Measurements from ENCODE around the gene CKS1B.

CKS1B gene

DNA sequence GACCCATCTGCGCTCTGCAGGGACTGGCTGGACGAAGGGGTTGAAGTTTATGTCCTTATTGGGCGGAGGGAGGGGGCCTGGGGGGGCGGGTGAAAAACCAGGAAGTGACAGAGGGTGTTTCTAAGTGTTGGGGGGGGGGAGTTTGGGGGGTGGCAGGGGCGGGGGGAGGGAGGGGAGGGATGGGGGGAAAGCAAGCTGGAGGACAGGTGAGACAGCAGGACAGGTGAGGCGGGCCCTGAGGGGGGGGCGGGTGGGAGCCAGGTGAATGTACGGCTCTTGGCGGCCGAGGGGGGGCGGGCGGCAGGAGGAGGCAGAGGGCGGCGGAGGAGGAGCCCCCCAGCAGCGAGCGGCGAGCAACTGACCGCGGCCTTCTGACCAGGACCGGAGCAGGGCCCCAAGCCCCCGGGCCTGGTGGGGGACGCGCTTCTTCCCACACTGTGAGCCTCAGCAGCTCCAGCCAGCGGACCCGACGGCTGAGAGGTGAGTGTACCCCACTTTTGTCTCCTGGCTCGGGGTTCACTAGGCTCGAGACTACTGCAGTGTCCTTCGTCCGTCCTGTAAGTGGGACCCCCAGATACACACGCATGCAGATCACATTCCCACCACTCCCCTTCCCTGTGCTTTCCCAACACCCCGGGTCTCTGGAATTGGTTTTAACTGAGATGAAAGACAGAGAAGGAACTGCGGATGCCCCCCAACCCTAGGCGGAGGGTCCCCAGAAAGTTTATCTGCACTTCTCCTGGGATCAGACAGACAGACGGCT is 28.2 kb downstream of the CKS1B start, which contains the start of gene ZBTB7B:
TSS of gene ZBTB7B (plus strand) at position 339 of the 763 bp plus-strand sequence. CDS start 11,859 bp downstream, outside the sequence.
- DNase-seq (ENCODE audit: low spot score), result no peak

- peak; percentile 56 for DNase-seq (ENCODE audit: low spot score)
Measured at GRCh38 chr1:155003227-155003765, 28.8 kb downstream of the CKS1B start.

GRCh38 chr1:155003766-155004351 is 29.4 kb downstream of the CKS1B start:
- DNase-seq (ENCODE audit: low spot score), result no peak

DNA sequence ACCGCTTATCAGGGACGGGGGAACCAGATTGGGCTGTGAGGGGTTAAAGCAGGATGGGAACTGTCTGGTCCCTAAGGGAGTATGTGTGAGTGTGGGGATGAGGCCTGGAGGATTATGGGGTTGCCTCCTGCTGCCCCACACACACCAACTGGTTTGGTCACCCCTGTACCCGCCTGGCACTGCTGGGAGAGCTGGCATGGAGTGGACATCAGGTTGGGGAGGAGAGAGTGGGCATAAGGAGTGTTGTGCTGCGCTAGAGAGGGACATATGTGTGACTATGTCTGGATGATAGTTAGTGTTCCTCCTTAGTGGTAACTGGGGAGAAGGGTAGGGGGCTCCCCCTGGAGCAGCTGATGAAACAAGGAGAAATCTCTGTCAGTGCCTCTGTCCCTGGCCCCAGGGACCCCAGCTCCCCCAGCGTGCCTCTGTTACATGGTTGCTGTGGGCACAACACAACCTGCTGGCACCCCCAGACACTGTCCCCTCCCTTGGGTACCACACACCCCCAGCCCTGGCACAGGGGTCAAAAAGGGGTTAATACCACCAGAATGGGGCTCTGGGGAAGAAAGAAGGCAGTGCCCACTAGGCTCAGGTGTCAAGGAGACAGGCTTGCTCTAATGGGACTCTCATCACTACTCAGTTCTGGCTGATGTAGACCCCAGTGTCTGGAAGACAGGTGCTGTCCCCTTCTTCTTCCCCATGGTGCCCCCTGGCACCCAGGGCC is 30.0 kb downstream of the CKS1B start:
- DNase-seq (ENCODE audit: low spot score), result no peak

- DNase-seq (ENCODE audit: low spot score), result no peak
Measured at GRCh38 chr1:155005076-155006011, 30.9 kb downstream of the CKS1B start.

DNA sequence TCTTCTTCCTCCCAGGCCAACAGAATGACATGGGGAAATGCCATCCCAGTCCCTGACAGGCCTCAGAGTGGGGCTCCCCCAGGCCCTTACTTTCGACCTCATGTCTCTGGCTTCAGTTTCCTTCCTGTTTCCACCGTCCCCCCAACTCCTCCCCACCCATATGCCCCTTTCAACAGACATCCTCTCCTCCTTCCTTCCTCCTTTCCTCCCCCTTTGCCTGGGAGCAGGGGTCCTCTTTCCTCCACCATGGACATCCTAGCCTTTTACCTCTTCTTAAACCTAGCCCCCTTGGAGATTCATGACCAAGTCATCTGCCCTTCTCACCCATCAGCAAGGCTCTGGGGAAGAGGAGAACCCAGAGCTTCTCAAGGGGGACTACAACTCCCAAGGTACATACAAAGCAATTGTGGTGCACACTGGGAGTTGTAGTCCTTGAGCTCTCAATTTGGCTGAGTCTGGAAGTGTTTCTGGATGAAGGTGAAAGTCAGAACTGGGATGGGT is 32.2 kb downstream of the CKS1B start:
- no peak for DNase-seq (ENCODE audit: low spot score)

DNA sequence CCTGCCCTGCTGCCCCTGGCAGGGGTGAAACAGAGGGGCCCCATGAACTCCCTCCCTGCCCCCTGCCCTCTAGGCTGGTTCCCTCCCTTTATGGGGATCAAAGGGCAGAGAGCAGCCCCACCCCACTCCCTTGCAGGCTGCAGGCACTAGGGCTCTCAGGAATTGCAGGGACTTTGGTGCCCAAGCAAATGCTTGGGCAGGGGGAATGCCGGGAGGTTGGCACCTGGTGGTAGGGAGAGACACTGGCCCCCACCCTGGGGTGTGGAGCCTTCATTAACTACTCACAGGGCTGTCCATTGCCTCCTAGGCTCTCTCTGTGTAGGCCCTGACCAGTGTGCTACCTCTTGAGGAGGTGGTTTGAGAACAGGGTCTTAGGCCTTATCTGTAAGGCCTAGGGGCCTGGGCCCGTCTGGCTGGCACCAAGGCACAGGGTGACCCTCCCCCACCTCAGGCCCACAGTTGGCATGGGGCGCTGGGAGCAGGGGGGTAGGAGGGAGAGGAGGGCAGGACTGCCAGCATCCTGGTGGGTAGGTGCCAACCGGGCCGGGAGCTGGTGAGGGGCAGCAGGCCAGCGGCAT is 32.9 kb downstream of the CKS1B start:
- no peak for DNase-seq (ENCODE audit: low spot score)

GRCh38 chr1:155008015-155008941 is 33.8 kb downstream of the CKS1B start:
- DNase-seq (ENCODE audit: low spot score), result no peak

DNA sequence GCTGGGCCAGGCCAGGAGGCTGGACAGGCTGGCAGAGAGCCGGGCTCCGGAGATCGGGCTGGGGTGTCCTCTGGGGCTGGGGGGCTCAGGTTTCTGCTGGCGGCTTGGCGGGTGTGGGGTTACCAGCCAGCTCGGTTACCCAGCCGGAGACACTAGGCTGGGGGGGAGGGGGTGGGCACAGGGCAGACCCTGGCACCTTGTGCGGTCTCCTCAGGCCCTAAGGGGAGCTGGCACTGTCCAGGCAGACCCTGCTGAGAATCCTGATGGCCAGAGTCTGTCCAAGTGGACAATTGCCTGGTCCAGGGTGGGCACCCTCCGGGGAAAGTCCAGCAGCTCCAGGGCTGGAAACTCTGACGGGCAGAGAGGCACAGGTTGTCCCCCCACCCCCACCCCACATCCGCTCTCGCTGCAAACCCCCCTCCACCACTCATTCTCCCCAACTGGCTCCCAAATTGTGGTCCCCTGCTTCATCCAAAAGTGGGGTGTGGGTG is 34.8 kb downstream of the CKS1B start:
- DNase-seq (ENCODE audit: low spot score), result no peak

- no peak for DNase-seq (ENCODE audit: low spot score)
Measured at GRCh38 chr1:155009742-155010141, 35.3 kb downstream of the CKS1B start.

- DNase-seq (ENCODE audit: low spot score), result no peak
Measured at GRCh38 chr1:155010211-155010918, 35.9 kb downstream of the CKS1B start.

GRCh38 chr1:155011004-155011416 is 36.5 kb downstream of the CKS1B start:
- DNase-seq (ENCODE audit: low spot score), result peak; percentile 61

GRCh38 chr1:155011437-155012025 is 37.0 kb downstream of the CKS1B start:
- DNase-seq (ENCODE audit: low spot score), result no peak

GRCh38 chr1:155012026-155012546 is 37.6 kb downstream of the CKS1B start:
- DNase-seq (ENCODE audit: low spot score), result peak; percentile 96

- DNase-seq (ENCODE audit: low spot score), result no peak
Measured at GRCh38 chr1:155012776-155013602, 38.5 kb downstream of the CKS1B start.

GRCh38 chr1:155013632-155014031 is 39.2 kb downstream of the CKS1B start:
- no peak for DNase-seq (ENCODE audit: low spot score)

DNA sequence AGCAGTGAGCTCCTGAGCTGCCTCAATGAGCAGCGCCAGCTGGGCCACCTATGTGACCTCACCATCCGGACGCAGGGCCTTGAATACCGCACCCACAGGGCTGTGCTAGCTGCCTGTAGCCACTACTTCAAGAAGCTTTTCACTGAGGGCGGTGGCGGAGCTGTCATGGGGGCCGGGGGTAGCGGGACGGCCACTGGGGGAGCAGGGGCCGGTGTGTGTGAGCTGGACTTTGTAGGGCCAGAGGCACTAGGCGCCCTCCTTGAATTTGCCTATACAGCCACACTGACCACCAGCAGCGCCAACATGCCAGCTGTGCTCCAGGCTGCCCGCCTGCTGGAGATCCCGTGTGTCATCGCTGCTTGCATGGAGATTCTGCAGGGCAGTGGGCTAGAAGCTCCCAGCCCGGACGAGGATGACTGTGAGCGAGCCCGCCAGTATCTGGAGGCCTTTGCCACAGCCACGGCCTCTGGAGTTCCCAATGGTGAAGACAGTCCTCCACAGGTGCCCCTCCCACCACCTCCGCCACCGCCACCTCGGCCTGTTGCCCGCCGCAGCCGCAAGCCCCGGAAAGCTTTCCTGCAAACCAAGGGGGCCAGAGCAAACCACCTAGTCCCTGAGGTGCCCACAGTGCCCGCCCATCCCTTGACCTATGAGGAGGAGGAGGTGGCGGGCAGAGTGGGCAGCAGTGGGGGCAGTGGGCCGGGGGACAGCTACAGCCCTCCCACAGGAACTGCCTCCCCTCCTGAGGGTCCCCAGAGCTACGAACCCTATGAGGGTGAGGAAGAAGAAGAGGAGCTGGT is 40.4 kb downstream of the CKS1B start:
- DNase-seq (ENCODE audit: low spot score), result no peak

All from D341Med (cell line).